ENCODE measurements around the gene PTPRN2.
"Not testable (repeated sequence)": the region's sequence is repeated elsewhere in the genome, so short reads cannot be mapped to it uniquely, and the experiment has no call there.

PTPRN2 gene

GRCh38 chr7:157789094-157789493 lies 798.5 kb downstream of the PTPRN2 start:
- no peak for DNase-seq

- DNase-seq: no peak
These were observed 799.0 kb downstream of the PTPRN2 start for GRCh38 chr7:157788573-157788972.

- no peak for DNase-seq
These were observed 800.3 kb downstream of the PTPRN2 start for GRCh38 chr7:157787275-157787701.

- no peak for DNase-seq
These were observed 801.0 kb downstream of the PTPRN2 start for GRCh38 chr7:157786375-157787274.

GRCh38 chr7:157785486-157786186 lies 802.0 kb downstream of the PTPRN2 start:
- no peak for DNase-seq

GRCh38 chr7:157784979-157785441 lies 802.6 kb downstream of the PTPRN2 start:
- DNase-seq: no peak

GRCh38 chr7:157784041-157784835 lies 803.4 kb downstream of the PTPRN2 start:
- DNase-seq: no peak

- DNase-seq: no peak
These were observed 805.6 kb downstream of the PTPRN2 start for GRCh38 chr7:157782041-157782440.

GRCh38 chr7:157780721-157781120 lies 806.9 kb downstream of the PTPRN2 start:
- DNase-seq: no peak

- no peak for DNase-seq
These were observed 807.3 kb downstream of the PTPRN2 start for GRCh38 chr7:157780312-157780711.

GRCh38 chr7:157779206-157779605 lies 808.4 kb downstream of the PTPRN2 start:
- no peak for DNase-seq

GRCh38 chr7:157777194-157777762 lies 810.3 kb downstream of the PTPRN2 start:
- not testable (repeated sequence) for DNase-seq

- DNase-seq: no peak
These were observed 811.9 kb downstream of the PTPRN2 start for GRCh38 chr7:157775560-157776332.

- DNase-seq: no peak
These were observed 812.5 kb downstream of the PTPRN2 start for GRCh38 chr7:157775021-157775559.

- no peak for DNase-seq
These were observed 813.1 kb downstream of the PTPRN2 start for GRCh38 chr7:157774495-157774894.

- no peak for DNase-seq
These were observed 814.3 kb downstream of the PTPRN2 start for GRCh38 chr7:157773361-157773760.

- no peak for DNase-seq
These were observed 815.0 kb downstream of the PTPRN2 start for GRCh38 chr7:157772486-157773130.

GRCh38 chr7:157771689-157772088 lies 815.9 kb downstream of the PTPRN2 start:
- no peak for DNase-seq

GRCh38 chr7:157770716-157771320 lies 816.8 kb downstream of the PTPRN2 start:
- no peak for DNase-seq

GRCh38 chr7:157769526-157770215 lies 818.0 kb downstream of the PTPRN2 start:
- no peak for DNase-seq

Data from SIG-M5 (cell line).